ENCODE measurements around the gene U2AF2.

Gene U2AF2

DNA sequence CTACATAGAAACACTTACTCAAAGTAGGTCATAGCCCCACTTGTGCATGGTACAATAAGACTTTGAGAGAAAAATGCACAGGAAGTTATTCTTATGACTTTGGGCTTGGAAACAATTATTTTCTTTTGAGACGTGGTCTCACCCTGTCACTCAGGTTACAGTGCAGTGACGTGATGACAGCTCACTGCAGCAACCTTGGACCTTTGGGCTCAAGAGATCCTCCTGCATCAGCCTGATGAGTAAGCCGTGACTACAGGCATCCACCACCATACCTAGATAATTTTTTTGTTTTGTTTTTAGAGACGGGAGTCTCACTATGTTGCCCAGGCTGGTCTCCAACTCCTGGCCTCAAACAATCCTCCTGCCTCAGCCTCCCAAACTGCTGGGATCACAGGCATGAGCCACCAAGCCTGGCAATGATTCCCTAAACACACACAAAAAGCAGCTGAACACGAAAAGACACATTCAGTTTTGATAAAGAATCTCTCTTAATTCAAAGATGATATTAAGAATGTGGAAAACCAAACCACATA is 65.4 kb downstream of the U2AF2 start:
- no peak for DNase-seq

DNA sequence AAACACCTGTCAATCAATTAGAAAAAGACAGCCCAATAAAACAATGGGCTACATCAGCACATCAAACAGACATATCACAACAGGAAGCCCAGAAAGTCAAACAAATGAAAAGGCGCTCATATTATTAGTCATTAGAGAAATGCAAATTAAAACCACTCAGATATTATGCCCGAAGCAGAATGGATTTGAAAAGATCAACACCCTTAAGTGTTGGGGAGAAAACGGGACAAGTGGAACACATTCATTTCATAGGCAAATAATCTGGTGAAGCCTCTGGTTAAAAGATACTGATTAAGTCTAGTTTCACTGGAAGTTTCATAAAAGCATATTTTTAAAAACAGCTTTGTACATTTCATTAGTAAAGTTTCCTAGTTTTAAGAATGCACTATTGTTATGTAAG is 66.0 kb downstream of the U2AF2 start:
- no peak for DNase-seq

DNA sequence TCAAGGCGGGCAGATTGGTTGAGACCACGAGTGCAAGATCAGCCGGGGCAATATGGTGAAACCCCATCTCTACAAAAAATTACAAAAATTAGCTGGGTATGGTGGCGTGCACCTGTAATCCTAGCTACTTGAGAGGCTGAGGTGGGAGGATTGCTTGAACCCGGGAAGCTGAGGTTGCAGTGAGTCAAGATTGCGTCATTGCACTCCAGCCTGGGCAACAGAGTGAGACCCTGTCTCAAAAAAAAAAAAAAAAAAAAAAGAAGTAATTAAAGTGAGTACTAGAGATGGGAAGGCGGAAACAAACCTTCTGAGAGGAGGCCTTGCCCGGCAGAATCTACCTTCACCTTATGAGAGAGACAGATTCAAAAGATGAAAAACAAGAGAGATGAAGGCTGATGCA is 68.7 kb downstream of the U2AF2 start:
- no peak for DNase-seq
